HCT116 (cell line): ENCODE measurements around the gene ATP6V0D1.

Experiments
- CTCF ChIP-seq, 3 experiments: fragments of 200-600 bp in 1 of 3; sonication (generic) in 1 of 3; IDR thresholded peaks in 2 of 3; conservative IDR thresholded peaks in 1 of 3; 2 replicates each; pipeline ENCODE4 v1.5.1; 2012 to 2017; ENCODE audit warnings: low read depth in 2 of 3, low read length in 2 of 3, antibody characterized with exemption in 1 of 3, borderline replicate concordance in 1 of 3, control low read depth in 1 of 3, mild to moderate bottlenecking in 1 of 3, mixed read lengths in 1 of 3, mixed run types in 1 of 3, moderate library complexity in 1 of 3; ENCODE audit not compliant: insufficient read depth in 1 of 3
- EZH2phosphoT487 ChIP-seq: fragments of 200-600 bp; IDR thresholded peaks from 2 replicates; pipeline ENCODE4 v1.6.1; 2018; ENCODE audit warnings: antibody characterized with exemption, borderline replicate concordance
- JUND ChIP-seq: IDR thresholded peaks from 2 replicates; pipeline ENCODE4 v1.6.1; 2012
- RAD21 ChIP-seq: IDR thresholded peaks from 2 replicates; pipeline ENCODE4 v1.6.1; 2012; ENCODE audit warnings: low read depth, mild to moderate bottlenecking

- TF ChIP-seq RAD21: no peak
- no peak for TF ChIP-seq CTCF (IDR thresholded peaks at IDR 0.05 in 2 of 3, conservative IDR thresholded peaks at IDR 0.05 in 1 of 3; ENCODE audit: borderline replicate concordance in 1 of 3, insufficient read depth in 1 of 3, low read depth in 2 of 3, low read length in 2 of 3)
- TF ChIP-seq JUND: no peak
- no peak for TF ChIP-seq EZH2phosphoT487
Measured at GRCh38 chr16:67435758-67436164, 45.2 kb downstream of the ATP6V0D1 start.
